HEK293T (cell line): Measurements from ENCODE around the gene MS4A10.

ENCODE experiments used
- SUZ12 ChIP-seq: fragments of 450-650 bp; IDR thresholded peaks from 2 replicates; pipeline ENCODE4 v1.6.1; 2016; ENCODE audit warnings: mild to moderate bottlenecking
- ZNF384 ChIP-seq: fragments of 450-650 bp; IDR thresholded peaks from 2 replicates; pipeline ENCODE4 v1.6.1; 2016

DNA sequence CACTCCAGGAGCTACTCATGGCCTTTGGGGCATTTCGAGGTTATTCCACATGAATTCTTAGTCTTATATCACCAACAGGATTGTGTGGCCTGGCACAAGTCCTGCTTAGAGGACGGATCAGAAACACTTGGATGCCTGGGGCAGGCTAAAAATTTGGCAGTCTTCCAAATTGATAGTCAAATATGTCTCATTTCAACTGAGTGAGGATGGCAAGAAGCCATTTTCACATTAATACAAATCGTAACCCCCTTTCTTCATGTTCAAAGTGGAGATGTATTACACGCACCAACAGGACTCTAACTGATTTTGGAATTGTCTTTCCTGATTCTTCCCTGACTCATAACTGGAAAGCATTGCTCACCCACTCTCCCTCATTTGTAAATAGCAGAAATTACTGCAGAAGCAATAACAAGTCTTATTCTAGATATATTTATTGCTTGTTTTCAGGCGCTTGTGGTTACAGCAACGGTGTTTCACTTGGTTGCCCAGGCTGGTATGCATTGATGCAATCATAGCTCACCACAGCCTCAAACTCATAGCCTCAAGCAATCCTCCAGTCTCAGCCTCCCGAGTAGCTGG lies 46.5 kb downstream of the MS4A10 start:
- no peak for TF ChIP-seq SUZ12
- TF ChIP-seq ZNF384: no peak
